Peyer's patch (tissue), 4 donors: Measurements from ENCODE around the gene CERS6. TPM values are rescaled to one million over a fixed set of nuclear protein-coding genes. Genes with fewer than 3 reads are reported as not detected.
A peak's percentile ranks its signal among the peaks of the same experiment; 100 is the strongest.

Experiments
- DNase-seq, 3 donors: peaks; one replicate each; pipeline ENCODE4 v3.0.0-alpha.2; 2017 to 2019
- H3K27ac ChIP-seq, 4 donors: fragments of 200-600 bp; sonication (generic); one replicate each; pipeline ENCODE4 v1.5.1; 2016 to 2019
- H3K27me3 ChIP-seq, 2 donors: fragments of 200-600 bp; sonication (generic); one replicate each; pipeline ENCODE4 v1.5.1; 2019
- H3K36me3 ChIP-seq, 3 donors: fragments of 200-600 bp; sonication (generic); one replicate each; pipeline ENCODE4 v1.5.1; 2016 to 2019
- H3K4me1 ChIP-seq, 4 donors: fragments of 200-600 bp; sonication (generic); one replicate each; pipeline ENCODE4 v1.5.1; 2016 to 2019
- H3K4me3 ChIP-seq, 4 donors: fragments of 200-600 bp; sonication (generic); 1 replicate in 3 of 4; 2 replicates in 1 of 4; pipeline ENCODE4 v1.5.1; 2016 to 2019; ENCODE audit warnings: mild to moderate bottlenecking in 1 of 4
- H3K9me3 ChIP-seq, 4 donors: fragments of 200-600 bp; sonication (generic); one replicate each; pipeline ENCODE4 v1.5.1; 2016 to 2019; ENCODE audit warnings: mild to moderate bottlenecking in 1 of 4
- POLR2A ChIP-seq, 2 donors: fragments of 450-650 bp; IDR thresholded peaks; one replicate each; pipeline ENCODE4 v1.5.1; 2017; ENCODE audit warnings: antibody characterized with exemption in 2 of 2, mild to moderate bottlenecking in 2 of 2, moderate library complexity in 2 of 2
- total RNA-seq, 4 donors: library from RNA; depleted of rRNA; stranded (reverse); fragments of >200 nt; gene quantifications; one replicate each; pipeline ENCODE4 v1.1.0, GENCODE V29; 2016
- TF ChIP-seq, protein P1 (sequence below), 6 experiments: fragments of 450-650 bp in 4 of 6; fragments of 200-600 bp in 2 of 6; sonication (generic) in 1 of 6; IDR thresholded peaks; one replicate each; pipeline ENCODE4 v1.5.1; 2017 to 2019; ENCODE audit warnings: antibody characterized with exemption in 6 of 6, mild to moderate bottlenecking in 3 of 6, moderate library complexity in 1 of 6

Gene CERS6
- total RNA-seq, 4 donors from 2014 or later, result 28.1 to 110 (median 96.7) TPM

DNA sequence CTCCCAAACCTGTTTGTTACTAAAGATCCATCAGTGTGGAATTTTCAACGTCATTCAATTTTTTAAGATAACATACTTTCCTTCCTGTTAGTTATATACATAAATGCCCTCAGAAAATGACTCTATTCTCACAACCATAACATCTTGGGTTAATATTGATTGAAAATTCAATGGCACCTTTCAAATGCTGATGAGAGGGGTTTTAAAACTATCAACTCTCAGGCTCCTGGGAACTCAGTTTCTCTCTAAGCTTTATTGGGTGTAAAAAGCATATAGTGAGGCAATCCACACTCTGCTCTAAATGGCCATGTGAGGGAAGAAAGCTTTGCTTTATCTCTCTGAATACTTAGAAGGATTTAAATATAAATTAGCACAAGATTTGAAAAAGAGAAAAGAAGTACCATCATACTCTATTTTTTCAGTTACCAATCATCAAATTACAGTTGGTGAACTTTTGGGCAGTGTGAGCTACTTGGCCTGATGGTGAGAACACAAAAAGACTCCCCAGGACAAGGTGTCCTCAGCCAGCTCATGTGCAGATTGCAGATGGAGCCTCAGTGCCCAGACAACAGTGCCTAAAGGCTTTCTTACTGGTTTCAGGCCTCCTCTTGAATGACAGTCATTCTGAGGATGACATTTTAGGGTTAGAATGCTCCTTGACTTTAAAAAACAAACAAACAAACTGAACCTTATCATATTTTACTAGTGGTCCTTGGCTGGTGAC lies 24.6 kb upstream of the CERS6 start:
- Histone ChIP-seq H3K36me3 (no peaks in the 10 kb centered on the region), H3K4me3 (no peak overlapping the region), H3K9me3 (no peaks in the 10 kb centered on the region), H3K27ac (no peak overlapping the region), H3K27me3 (no peaks in the 10 kb centered on the region), H3K4me1 (no peaks in the 10 kb centered on the region)
- TF ChIP-seq, protein P1, sequence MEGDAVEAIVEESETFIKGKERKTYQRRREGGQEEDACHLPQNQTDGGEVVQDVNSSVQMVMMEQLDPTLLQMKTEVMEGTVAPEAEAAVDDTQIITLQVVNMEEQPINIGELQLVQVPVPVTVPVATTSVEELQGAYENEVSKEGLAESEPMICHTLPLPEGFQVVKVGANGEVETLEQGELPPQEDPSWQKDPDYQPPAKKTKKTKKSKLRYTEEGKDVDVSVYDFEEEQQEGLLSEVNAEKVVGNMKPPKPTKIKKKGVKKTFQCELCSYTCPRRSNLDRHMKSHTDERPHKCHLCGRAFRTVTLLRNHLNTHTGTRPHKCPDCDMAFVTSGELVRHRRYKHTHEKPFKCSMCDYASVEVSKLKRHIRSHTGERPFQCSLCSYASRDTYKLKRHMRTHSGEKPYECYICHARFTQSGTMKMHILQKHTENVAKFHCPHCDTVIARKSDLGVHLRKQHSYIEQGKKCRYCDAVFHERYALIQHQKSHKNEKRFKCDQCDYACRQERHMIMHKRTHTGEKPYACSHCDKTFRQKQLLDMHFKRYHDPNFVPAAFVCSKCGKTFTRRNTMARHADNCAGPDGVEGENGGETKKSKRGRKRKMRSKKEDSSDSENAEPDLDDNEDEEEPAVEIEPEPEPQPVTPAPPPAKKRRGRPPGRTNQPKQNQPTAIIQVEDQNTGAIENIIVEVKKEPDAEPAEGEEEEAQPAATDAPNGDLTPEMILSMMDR (IDR thresholded peaks at IDR 0.05), result no peak
- no peak for TF ChIP-seq POLR2A (IDR thresholded peaks at IDR 0.05)
- DNase-seq, result no peak

DNA sequence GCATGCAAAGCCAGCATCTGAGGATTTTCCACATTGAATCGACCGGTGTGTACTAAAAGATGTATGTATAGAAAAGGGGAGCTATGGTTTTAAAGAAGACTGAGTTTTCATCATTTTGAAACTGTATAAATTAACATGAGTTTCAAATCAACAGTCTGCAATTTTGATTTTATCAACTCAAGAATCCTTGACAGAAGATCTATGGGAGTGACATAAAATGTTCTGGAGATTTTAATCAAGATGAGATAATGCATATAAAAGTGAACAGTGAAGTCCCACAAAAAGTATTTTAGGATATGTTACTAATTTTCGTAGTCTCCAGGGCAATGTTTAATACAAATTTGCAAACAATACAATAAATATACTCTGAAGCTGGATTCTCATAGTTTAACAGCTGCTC lies 24.0 kb upstream of the CERS6 start:
- no peak overlapping the region for H3K4me3 ChIP-seq
- no peaks in the 10 kb centered on the region for H3K4me1 ChIP-seq
- H3K27ac ChIP-seq, result no peak overlapping the region
- H3K9me3 ChIP-seq, result no peaks in the 10 kb centered on the region
- no peak for DNase-seq
- no peak for TF ChIP-seq POLR2A (IDR thresholded peaks at IDR 0.05)
- TF ChIP-seq, protein P1 (IDR thresholded peaks at IDR 0.05), result no peak
- H3K27me3 ChIP-seq, result no peaks in the 10 kb centered on the region
- H3K36me3 ChIP-seq, result no peaks in the 10 kb centered on the region

DNA sequence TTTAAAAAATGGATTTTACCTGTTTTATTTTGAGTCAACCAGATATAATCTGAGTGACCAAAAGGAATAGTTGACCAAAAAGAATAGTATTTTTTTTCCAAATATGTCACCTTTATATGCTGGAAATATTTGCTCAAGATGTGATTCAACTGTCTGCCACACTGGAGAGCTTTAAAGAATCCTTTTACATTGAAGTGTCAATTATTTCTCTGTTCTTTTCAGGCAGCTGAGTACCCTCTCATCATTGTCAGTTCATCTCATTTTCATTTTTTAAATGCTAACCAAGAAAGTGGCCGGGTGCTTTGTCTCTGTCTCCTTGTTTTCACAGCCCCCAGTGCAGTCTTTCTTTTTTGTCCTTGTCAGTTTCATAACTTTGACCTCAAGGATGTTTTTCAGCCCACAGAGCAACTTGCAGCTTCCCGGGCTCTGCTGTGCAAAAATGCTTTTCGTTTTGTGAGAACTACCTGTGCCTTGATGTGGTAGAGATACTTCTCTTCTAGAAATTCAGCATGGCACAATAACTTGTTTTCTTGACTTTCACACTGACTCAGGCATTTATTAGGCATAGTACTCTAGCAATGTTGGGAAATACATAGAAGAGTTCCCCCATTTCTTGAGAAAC lies 23.4 kb upstream of the CERS6 start:
- Histone ChIP-seq H3K27ac (no peak overlapping the region), H3K36me3 (no peaks in the 10 kb centered on the region), H3K9me3 (no peaks in the 10 kb centered on the region), H3K4me3 (no peak overlapping the region), H3K4me1 (no peaks in the 10 kb centered on the region), H3K27me3 (no peaks in the 10 kb centered on the region)
- TF ChIP-seq, protein P1 (IDR thresholded peaks at IDR 0.05), result no peak
- TF ChIP-seq POLR2A (IDR thresholded peaks at IDR 0.05), result no peak
- DNase-seq, result no peak

DNA sequence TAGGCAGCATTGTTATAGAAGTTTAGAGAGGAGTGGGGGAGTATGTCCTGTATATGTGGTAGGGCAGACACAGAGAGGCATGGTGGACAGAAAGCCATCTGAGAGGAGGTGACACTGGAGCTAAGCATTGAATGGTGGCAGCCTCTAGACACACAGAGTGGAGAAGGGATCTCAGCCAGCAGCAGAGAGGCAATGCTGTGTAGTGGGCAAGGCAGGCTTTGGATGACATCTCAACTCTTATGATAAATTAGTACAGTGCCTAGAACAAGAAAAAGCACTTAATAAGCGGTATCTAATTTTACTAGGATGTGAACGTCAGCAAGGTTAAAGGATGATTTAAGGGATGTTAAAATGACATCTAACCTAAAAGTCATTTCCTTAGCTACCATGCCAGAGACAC lies 22.5 kb upstream of the CERS6 start:
- H3K4me3 ChIP-seq, result no peak overlapping the region
- no peaks in the 10 kb centered on the region for H3K36me3 ChIP-seq
- TF ChIP-seq POLR2A (IDR thresholded peaks at IDR 0.05), result no peak
- TF ChIP-seq, protein P1 (IDR thresholded peaks at IDR 0.05), result no peak
- H3K27me3 ChIP-seq, result no peaks in the 10 kb centered on the region
- H3K9me3 ChIP-seq, result no peaks in the 10 kb centered on the region
- no peaks in the 10 kb centered on the region for H3K4me1 ChIP-seq
- no peak for DNase-seq
- H3K27ac ChIP-seq, result no peak overlapping the region

DNA sequence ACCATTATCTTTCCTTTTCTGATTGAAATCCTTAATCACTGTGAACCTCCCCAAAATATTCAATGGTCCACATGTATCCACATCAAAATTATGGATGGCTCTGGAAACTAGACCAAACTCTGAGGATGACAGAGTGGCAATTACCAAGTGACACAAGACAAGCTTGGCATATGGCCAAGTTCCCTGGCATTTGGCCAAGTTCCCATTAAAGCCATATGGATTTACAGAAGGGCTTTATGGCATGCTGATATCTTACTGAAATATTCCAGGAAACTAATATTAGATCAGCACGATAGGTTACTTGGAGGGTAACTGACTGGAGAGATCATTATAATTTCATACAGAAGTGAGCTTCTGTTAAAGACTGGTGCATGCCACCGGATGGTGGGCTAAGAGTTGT lies 21.9 kb upstream of the CERS6 start:
- Histone ChIP-seq H3K27me3 (no peaks in the 10 kb centered on the region), H3K9me3 (no peaks in the 10 kb centered on the region), H3K4me3 (no peak overlapping the region), H3K36me3 (no peaks in the 10 kb centered on the region), H3K4me1 (no peaks in the 10 kb centered on the region), H3K27ac (no peak overlapping the region)
- no peak for TF ChIP-seq POLR2A (IDR thresholded peaks at IDR 0.05)
- TF ChIP-seq, protein P1 (IDR thresholded peaks at IDR 0.05), result no peak
- peak in 2 of 3 donors; percentile 62 to 82 for DNase-seq
